ENCODE results near the gene IL3. TPM values are rescaled to one million over a fixed set of nuclear protein-coding genes. Genes with fewer than 3 reads are reported as not detected.

The IL3 gene
- not detected for total RNA-seq

GRCh38 chr5:132060501-132061161 is at the start of gene IL3:
Gene IL3 (plus strand): TSS chr5:132060655. CDS start chr5:132060707, 52 bp downstream.
- no peak for DNase-seq (ENCODE audit: low read depth in 2 of 3, low spot score in 2 of 3)

GRCh38 chr5:132010989-132011621 is 49.4 kb upstream of the IL3 start:
- no peak for DNase-seq (ENCODE audit: low read depth in 2 of 3, low spot score in 2 of 3)

- DNase-seq (ENCODE audit: low read depth in 2 of 3, low spot score in 2 of 3) = peak in 1 of 3 donors; percentile 19
Observed at GRCh38 chr5:132011622-132012343, 48.7 kb upstream of the IL3 start, which contains the start of gene ACSL6. Gene ACSL6 (minus strand): TSS chr5:132011658. CDS start chr5:132011553, 105 bp downstream.

- peak in 2 of 3 donors; percentile 68 to 83 for DNase-seq (ENCODE audit: low read depth in 2 of 3, low spot score in 2 of 3)
Observed at GRCh38 chr5:132012371-132013005, 48.0 kb upstream of the IL3 start.

GRCh38 chr5:132013006-132013689 is 47.3 kb upstream of the IL3 start:
- DNase-seq (ENCODE audit: low read depth in 2 of 3, low spot score in 2 of 3) = no peak

- DNase-seq (ENCODE audit: low read depth in 2 of 3, low spot score in 2 of 3) = no peak
Observed at GRCh38 chr5:132013711-132014110, 46.7 kb upstream of the IL3 start.

- DNase-seq (ENCODE audit: low read depth in 2 of 3, low spot score in 2 of 3) = no peak
Observed at GRCh38 chr5:132016721-132017250, 43.7 kb upstream of the IL3 start.

- no peak for DNase-seq (ENCODE audit: low read depth in 2 of 3, low spot score in 2 of 3)
Observed at GRCh38 chr5:132017316-132017715, 43.1 kb upstream of the IL3 start.

- no peak for DNase-seq (ENCODE audit: low read depth in 2 of 3, low spot score in 2 of 3)
Observed at GRCh38 chr5:132017738-132018625, 42.5 kb upstream of the IL3 start.

- no peak for DNase-seq (ENCODE audit: low read depth in 2 of 3, low spot score in 2 of 3)
Observed at GRCh38 chr5:132019337-132019736, 41.1 kb upstream of the IL3 start.

GRCh38 chr5:132019857-132020555 is 40.4 kb upstream of the IL3 start:
- DNase-seq (ENCODE audit: low read depth in 2 of 3, low spot score in 2 of 3) = peak in 1 of 3 donors; percentile 50

GRCh38 chr5:132020568-132021339 is 39.7 kb upstream of the IL3 start:
- DNase-seq (ENCODE audit: low read depth in 2 of 3, low spot score in 2 of 3) = no peak

GRCh38 chr5:132021654-132022053 is 38.8 kb upstream of the IL3 start:
- no peak for DNase-seq (ENCODE audit: low read depth in 2 of 3, low spot score in 2 of 3)

- DNase-seq (ENCODE audit: low read depth in 2 of 3, low spot score in 2 of 3) = no peak
Observed at GRCh38 chr5:132022737-132023136, 37.7 kb upstream of the IL3 start.

GRCh38 chr5:132023258-132024116 is 37.0 kb upstream of the IL3 start:
- DNase-seq (ENCODE audit: low read depth in 2 of 3, low spot score in 2 of 3) = no peak

GRCh38 chr5:132024117-132024435 is 36.4 kb upstream of the IL3 start:
- DNase-seq (ENCODE audit: low read depth in 2 of 3, low spot score in 2 of 3) = no peak

- no peak for DNase-seq (ENCODE audit: low read depth in 2 of 3, low spot score in 2 of 3)
Observed at GRCh38 chr5:132024789-132025402, 35.6 kb upstream of the IL3 start.
